Measurements from ENCODE around the gene NUP58.

- TF ChIP-seq, protein P1, sequence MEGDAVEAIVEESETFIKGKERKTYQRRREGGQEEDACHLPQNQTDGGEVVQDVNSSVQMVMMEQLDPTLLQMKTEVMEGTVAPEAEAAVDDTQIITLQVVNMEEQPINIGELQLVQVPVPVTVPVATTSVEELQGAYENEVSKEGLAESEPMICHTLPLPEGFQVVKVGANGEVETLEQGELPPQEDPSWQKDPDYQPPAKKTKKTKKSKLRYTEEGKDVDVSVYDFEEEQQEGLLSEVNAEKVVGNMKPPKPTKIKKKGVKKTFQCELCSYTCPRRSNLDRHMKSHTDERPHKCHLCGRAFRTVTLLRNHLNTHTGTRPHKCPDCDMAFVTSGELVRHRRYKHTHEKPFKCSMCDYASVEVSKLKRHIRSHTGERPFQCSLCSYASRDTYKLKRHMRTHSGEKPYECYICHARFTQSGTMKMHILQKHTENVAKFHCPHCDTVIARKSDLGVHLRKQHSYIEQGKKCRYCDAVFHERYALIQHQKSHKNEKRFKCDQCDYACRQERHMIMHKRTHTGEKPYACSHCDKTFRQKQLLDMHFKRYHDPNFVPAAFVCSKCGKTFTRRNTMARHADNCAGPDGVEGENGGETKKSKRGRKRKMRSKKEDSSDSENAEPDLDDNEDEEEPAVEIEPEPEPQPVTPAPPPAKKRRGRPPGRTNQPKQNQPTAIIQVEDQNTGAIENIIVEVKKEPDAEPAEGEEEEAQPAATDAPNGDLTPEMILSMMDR (IDR thresholded peaks at IDR 0.05): no peak
- TF ChIP-seq POLR2A (IDR thresholded peaks at IDR 0.05): no peak
Observed at GRCh38 chr13:25319771-25320170, 18.3 kb downstream of the NUP58 start.
